Activated T-helper 1 cell treated with anti-CD3 and anti-CD28 coated beads, Interleukin-2, amount 50 U/mL, for 16 hours (primary cell): ENCODE results near the gene KCTD16.

Experiments used
- DNase-seq, 2 donors: peaks; one replicate each; pipeline ENCODE4 v3.0.0-alpha.2; 2020; ENCODE audit warnings: low read depth in 1 of 2, low spot score in 1 of 2

The KCTD16 gene

GRCh38 chr5:144170276-144171024 lies at the start of gene KCTD16, which contains the start of gene YIPF5:
TSS of gene KCTD16 (plus strand) at chr5:144170873.
TSS of gene YIPF5 (minus strand) at chr5:144170659. CDS start at chr5:144169955, 704 bp downstream.
- DNase-seq = peak; percentile 90 to 95

GRCh38 chr5:144121577-144121976 lies 49.1 kb upstream of the KCTD16 start:
- DNase-seq = no peak

- no peak for DNase-seq
Observed at GRCh38 chr5:144122081-144122480, 48.6 kb upstream of the KCTD16 start.

- DNase-seq = no peak
Observed at GRCh38 chr5:144122641-144123040, 48.0 kb upstream of the KCTD16 start.

- DNase-seq = no peak
Observed at GRCh38 chr5:144125163-144125726, 45.4 kb upstream of the KCTD16 start.

- DNase-seq = no peak
Observed at GRCh38 chr5:144126707-144127106, 44.0 kb upstream of the KCTD16 start.

- no peak for DNase-seq
Observed at GRCh38 chr5:144128844-144129243, 41.8 kb upstream of the KCTD16 start.

GRCh38 chr5:144130306-144130705 lies 40.4 kb upstream of the KCTD16 start:
- no peak for DNase-seq

- DNase-seq = no peak
Observed at GRCh38 chr5:144131261-144131660, 39.4 kb upstream of the KCTD16 start.

- DNase-seq = no peak
Observed at GRCh38 chr5:144133050-144133633, 37.5 kb upstream of the KCTD16 start.

GRCh38 chr5:144134194-144134826 lies 36.4 kb upstream of the KCTD16 start:
- DNase-seq = no peak

- DNase-seq = no peak
Observed at GRCh38 chr5:144135113-144135762, 35.4 kb upstream of the KCTD16 start.

GRCh38 chr5:144139586-144139985 lies 31.1 kb upstream of the KCTD16 start:
- DNase-seq = no peak

GRCh38 chr5:144141585-144141984 lies 29.1 kb upstream of the KCTD16 start:
- no peak for DNase-seq

GRCh38 chr5:144142139-144142823 lies 28.4 kb upstream of the KCTD16 start:
- no peak for DNase-seq

- no peak for DNase-seq
Observed at GRCh38 chr5:144142824-144143162, 27.9 kb upstream of the KCTD16 start.

- no peak for DNase-seq
Observed at GRCh38 chr5:144143625-144144024, 27.0 kb upstream of the KCTD16 start.

GRCh38 chr5:144144956-144145751 lies 25.5 kb upstream of the KCTD16 start:
- no peak for DNase-seq

GRCh38 chr5:144151026-144151425 lies 19.6 kb upstream of the KCTD16 start:
- DNase-seq = no peak

GRCh38 chr5:144156767-144157171 lies 13.9 kb upstream of the KCTD16 start:
- no peak for DNase-seq
